ENCODE data around the gene PARP14. TPM values are rescaled to one million over a fixed set of nuclear protein-coding genes. Genes with fewer than 3 reads are reported as not detected.
"Not testable (repeated sequence)": the region's sequence is repeated elsewhere in the genome, so short reads cannot be mapped to it uniquely, and the experiment has no call there.

Gene PARP14
- total RNA-seq, 1 donor from 2014 or later, result 20.7 TPM

DNA sequence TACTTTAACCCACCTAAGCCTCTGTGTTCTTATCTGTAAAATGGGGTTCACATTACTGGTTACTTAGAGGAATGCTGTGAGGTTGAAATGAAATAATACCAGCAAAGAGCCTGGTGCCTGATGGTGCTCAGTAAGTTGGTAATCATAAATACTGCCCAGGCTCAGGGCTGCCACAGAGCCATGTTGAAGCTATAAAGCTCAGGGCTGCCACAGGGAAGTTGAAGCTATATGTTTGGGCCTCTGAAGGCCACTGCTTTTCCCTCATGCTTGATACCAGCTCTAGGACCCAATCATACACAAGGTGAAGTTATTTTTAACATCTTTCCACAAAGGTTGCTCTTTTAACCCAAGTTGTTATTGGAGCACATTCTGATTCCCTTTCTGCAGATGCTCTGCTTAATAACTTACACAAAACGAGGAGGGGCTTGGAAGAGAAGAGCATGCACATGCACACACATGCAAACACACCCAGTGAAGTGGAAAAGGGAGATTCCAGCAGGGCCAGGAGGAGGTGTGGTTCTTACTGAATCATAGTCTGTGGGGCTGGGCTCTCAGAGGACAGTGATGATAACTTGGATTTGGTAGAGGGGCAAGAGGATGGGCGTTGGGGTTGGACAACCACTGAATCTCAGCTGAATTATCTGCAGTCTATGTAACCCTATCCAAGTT lies 17.4 kb downstream of the PARP14 start:
- Mint-ChIP-seq H3K4me1 (ENCODE audit: unreplicated experiment) (peaks cover 2% of the 10 kb centered on the region), H3K9me3 (no peaks in the 10 kb centered on the region), H3K4me3 (no peak overlapping the region), H3K36me3 (peaks cover 4% of the 10 kb centered on the region), H3K27me3 (no peaks in the 10 kb centered on the region), H3K27ac (peak overlapping the region; percentile 27)
- TF ChIP-seq, protein P1, sequence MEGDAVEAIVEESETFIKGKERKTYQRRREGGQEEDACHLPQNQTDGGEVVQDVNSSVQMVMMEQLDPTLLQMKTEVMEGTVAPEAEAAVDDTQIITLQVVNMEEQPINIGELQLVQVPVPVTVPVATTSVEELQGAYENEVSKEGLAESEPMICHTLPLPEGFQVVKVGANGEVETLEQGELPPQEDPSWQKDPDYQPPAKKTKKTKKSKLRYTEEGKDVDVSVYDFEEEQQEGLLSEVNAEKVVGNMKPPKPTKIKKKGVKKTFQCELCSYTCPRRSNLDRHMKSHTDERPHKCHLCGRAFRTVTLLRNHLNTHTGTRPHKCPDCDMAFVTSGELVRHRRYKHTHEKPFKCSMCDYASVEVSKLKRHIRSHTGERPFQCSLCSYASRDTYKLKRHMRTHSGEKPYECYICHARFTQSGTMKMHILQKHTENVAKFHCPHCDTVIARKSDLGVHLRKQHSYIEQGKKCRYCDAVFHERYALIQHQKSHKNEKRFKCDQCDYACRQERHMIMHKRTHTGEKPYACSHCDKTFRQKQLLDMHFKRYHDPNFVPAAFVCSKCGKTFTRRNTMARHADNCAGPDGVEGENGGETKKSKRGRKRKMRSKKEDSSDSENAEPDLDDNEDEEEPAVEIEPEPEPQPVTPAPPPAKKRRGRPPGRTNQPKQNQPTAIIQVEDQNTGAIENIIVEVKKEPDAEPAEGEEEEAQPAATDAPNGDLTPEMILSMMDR (conservative IDR thresholded peaks at IDR 0.05), result no peak
- DNase-seq (ENCODE audit: extremely low spot score, unreplicated experiment), result no peak

GRCh38 chr3:122700193-122700592 lies 19.6 kb downstream of the PARP14 start:
- Mint-ChIP-seq H3K36me3 (peaks cover 4% of the 10 kb centered on the region), H3K27ac (no peak overlapping the region), H3K4me1 (ENCODE audit: unreplicated experiment) (peaks cover 6% of the 10 kb centered on the region), H3K9me3 (no peaks in the 10 kb centered on the region), H3K27me3 (no peaks in the 10 kb centered on the region), H3K4me3 (no peak overlapping the region)
- TF ChIP-seq, protein P1 (conservative IDR thresholded peaks at IDR 0.05), result no peak
- DNase-seq (ENCODE audit: extremely low spot score, unreplicated experiment), result no peak

GRCh38 chr3:122705379-122705778 lies 24.7 kb downstream of the PARP14 start:
- Mint-ChIP-seq H3K4me1 (ENCODE audit: unreplicated experiment) (peaks cover 6% of the 10 kb centered on the region), H3K9me3 (no peaks in the 10 kb centered on the region), H3K27me3 (no peaks in the 10 kb centered on the region), H3K27ac (no peak overlapping the region), H3K36me3 (peaks cover 22% of the 10 kb centered on the region), H3K4me3 (no peak overlapping the region)
- no peak for DNase-seq (ENCODE audit: extremely low spot score, unreplicated experiment)
- TF ChIP-seq, protein P1 (conservative IDR thresholded peaks at IDR 0.05), result no peak

DNA sequence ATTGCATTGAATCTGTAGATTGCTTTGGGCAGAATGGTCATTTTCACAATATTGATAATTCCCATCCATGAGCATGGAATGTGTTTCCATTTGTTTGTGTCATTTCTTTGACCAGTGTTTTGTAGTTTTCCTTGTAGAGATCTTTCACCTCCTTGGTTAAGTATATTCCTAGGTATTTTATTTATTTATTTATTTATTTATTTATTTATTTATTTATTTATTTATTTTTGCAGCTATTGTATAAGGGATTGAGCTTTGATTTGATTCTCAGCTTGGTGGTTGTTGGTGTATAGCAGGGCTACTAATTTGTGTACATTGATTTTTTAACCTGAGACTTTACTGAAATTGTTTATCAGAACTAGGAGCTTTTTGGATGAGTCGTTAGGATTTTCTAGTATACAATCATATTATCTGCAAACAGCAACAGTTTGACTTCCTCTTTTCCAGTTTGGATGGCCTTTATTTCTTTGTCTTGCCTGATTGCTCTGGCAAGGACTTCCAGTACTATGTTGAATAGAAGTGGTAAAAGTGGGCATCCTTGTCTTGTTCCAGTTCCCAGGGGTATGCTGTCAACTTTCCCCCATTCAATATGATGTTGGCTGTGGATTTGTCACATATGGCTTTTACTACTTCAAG lies 30.1 kb downstream of the PARP14 start:
- not testable (repeated sequence) for H3K9me3 Mint-ChIP-seq; DNase-seq (ENCODE audit: extremely low spot score, unreplicated experiment); H3K27me3 Mint-ChIP-seq; H3K4me1 Mint-ChIP-seq (ENCODE audit: unreplicated experiment); H3K4me3 Mint-ChIP-seq; H3K27ac Mint-ChIP-seq
- H3K36me3 Mint-ChIP-seq, result peaks cover 42% of the 10 kb centered on the region

GRCh38 chr3:122714273-122714672 lies 33.6 kb downstream of the PARP14 start:
- no peaks in the 10 kb centered on the region for H3K27me3 Mint-ChIP-seq
- TF ChIP-seq, protein P1 (conservative IDR thresholded peaks at IDR 0.05), result no peak
- no peaks in the 10 kb centered on the region for H3K9me3 Mint-ChIP-seq
- peaks cover 43% of the 10 kb centered on the region for H3K36me3 Mint-ChIP-seq
- no peak overlapping the region for H3K4me3 Mint-ChIP-seq
- DNase-seq (ENCODE audit: extremely low spot score, unreplicated experiment), result no peak
- H3K4me1 Mint-ChIP-seq (ENCODE audit: unreplicated experiment), result no peaks in the 10 kb centered on the region
- no peak overlapping the region for H3K27ac Mint-ChIP-seq

DNA sequence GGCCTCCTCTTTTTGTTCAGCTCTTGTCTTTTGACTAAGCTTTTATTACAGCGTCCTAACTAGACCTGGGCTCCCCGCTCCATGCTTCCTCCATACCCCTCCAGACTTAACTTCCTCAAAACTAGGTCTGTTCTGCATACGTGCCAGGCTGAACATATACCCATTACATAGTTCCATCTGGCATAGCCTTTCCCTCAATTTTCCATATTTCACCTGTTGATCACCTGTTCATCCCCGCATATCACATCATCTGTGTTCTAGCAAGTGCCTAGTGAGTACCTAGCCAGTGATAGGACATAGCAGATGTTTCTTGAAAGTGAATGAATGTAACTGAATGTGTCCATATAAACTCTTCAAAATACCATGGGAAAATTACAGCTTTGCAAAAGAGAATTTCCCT lies 36.0 kb downstream of the PARP14 start:
- H3K27ac Mint-ChIP-seq, result no peak overlapping the region
- H3K36me3 Mint-ChIP-seq, result peaks cover 34% of the 10 kb centered on the region
- no peaks in the 10 kb centered on the region for H3K9me3 Mint-ChIP-seq
- no peaks in the 10 kb centered on the region for H3K4me1 Mint-ChIP-seq (ENCODE audit: unreplicated experiment)
- TF ChIP-seq, protein P1 (conservative IDR thresholded peaks at IDR 0.05), result no peak
- DNase-seq (ENCODE audit: extremely low spot score, unreplicated experiment), result no peak
- no peaks in the 10 kb centered on the region for H3K27me3 Mint-ChIP-seq
- no peak overlapping the region for H3K4me3 Mint-ChIP-seq
